PC-3 (cell line): ENCODE measurements around the gene RIOK2. TPM values are rescaled to one million over a fixed set of nuclear protein-coding genes. Genes with fewer than 3 reads are reported as not detected.

Experiments used
- ATAC-seq: fragments of 200-7000 bp; cut with Tn5 transposase; 2 replicates; pipeline ENCODE4 v1.9.1; 2020; ENCODE audit warnings: mild to moderate bottlenecking, moderate library complexity
- Bru-seq: library from RNA; stranded (reverse); fragments of 400-500 nt; gene quantifications from one replicate; lab custom pipeline; 2021; lab: Mats Ljungman, UMichigan
- BruChase-seq, 2 experiments: library from RNA; stranded (reverse); fragments of 400-500 nt; gene quantifications; one replicate each; lab custom pipeline; 2021; lab: Mats Ljungman, UMichigan
- BruUV-seq: library from RNA; stranded (reverse); fragments of 400-500 nt; replicated peaks from 2 replicates; lab custom pipeline; 2021; lab: Mats Ljungman, UMichigan
- CTCF ChIA-PET: fragments of 300-600 bp; sonication (Branson Sonifier 250); formaldehyde crosslinking; loops from one replicate; lab custom pipeline; 2022; ENCODE audit warnings: antibody characterized with exemption; lab: Charles Lee
- POLR2A ChIA-PET: fragments of 300-600 bp; sonication (Branson Sonifier 250); formaldehyde crosslinking; loops from one replicate; lab custom pipeline; 2022; ENCODE audit warnings: antibody characterized with exemption; ENCODE audit not compliant: unreplicated experiment; lab: Charles Lee
- DNase-seq: peaks from one replicate; pipeline ENCODE4 v3.0.0-alpha.2; 2015
- H2AFZ ChIP-seq: fragments of 300-600 bp; sonication (generic); 2 replicates; pipeline ENCODE4 v1.6.0; 2016; ENCODE audit warnings: antibody characterized with exemption, low read length
- H3F3A ChIP-seq: fragments of 300-600 bp; sonication (generic); one replicate; pipeline ENCODE4 v1.6.0; 2017; ENCODE audit warnings: antibody characterized with exemption, low read length, control low read depth, mild to moderate bottlenecking; ENCODE audit not compliant: unreplicated experiment
- H3K27ac ChIP-seq: fragments of 300-600 bp; sonication (generic); 2 replicates; pipeline ENCODE4 v1.5.1; 2016; ENCODE audit warnings: mild to moderate bottlenecking, low read length
- H3K27me3 ChIP-seq: fragments of 300-600 bp; sonication (generic); 2 replicates; pipeline ENCODE4 v1.6.1; 2016; ENCODE audit warnings: low read length, mixed read lengths
- H3K36me3 ChIP-seq: fragments of 300-600 bp; sonication (generic); 2 replicates; pipeline ENCODE4 v1.6.1; 2016; ENCODE audit warnings: low read depth, mixed run types, low read length, mixed read lengths
- H3K4me1 ChIP-seq: fragments of 300-600 bp; sonication (generic); 2 replicates; pipeline ENCODE4 v1.5.1; 2016; ENCODE audit warnings: low read length; ENCODE audit not compliant: insufficient read depth
- H3K4me2 ChIP-seq: fragments of 300-600 bp; sonication (generic); 2 replicates; pipeline ENCODE4 v1.6.0; 2016; ENCODE audit warnings: low read length
- H3K4me3 ChIP-seq: fragments of 300-600 bp; sonication (generic); 2 replicates; pipeline ENCODE4 v1.5.1; 2016; ENCODE audit warnings: mild to moderate bottlenecking, low read length, mixed read lengths
- H3K79me2 ChIP-seq: fragments of 300-600 bp; sonication (generic); 2 replicates; pipeline ENCODE4 v1.6.1; 2017; ENCODE audit warnings: low read length, mixed read lengths
- H3K9ac ChIP-seq: fragments of 300-600 bp; sonication (generic); 2 replicates; pipeline ENCODE4 v1.6.0; 2016; ENCODE audit warnings: mild to moderate bottlenecking, low read length
- H3K9me2 ChIP-seq: fragments of 300-600 bp; sonication (generic); replicated peaks from 2 replicates; pipeline ENCODE4 v1.6.1; 2016; ENCODE audit warnings: mixed run types, low read length, mixed read lengths
- H3K9me3 ChIP-seq: fragments of 300-600 bp; sonication (generic); 2 replicates; pipeline ENCODE4 v1.6.1; 2016; ENCODE audit warnings: low read length, mixed read lengths
- H4K20me1 ChIP-seq: fragments of 300-600 bp; sonication (generic); 2 replicates; pipeline ENCODE4 v1.6.1; 2016; ENCODE audit warnings: low read length, mixed read lengths
- CTCF ChIP-seq: fragments of 300-600 bp; sonication (generic); conservative IDR thresholded peaks from 2 replicates; pipeline ENCODE4 v1.5.1; 2017; ENCODE audit warnings: antibody characterized with exemption, low read depth, mild to moderate bottlenecking, low read length
- EZH2 ChIP-seq: fragments of 300-600 bp; sonication (generic); IDR thresholded peaks from one replicate; pipeline ENCODE4 v1.6.1; 2017; ENCODE audit warnings: antibody characterized with exemption, mild to moderate bottlenecking, low read length; ENCODE audit not compliant: unreplicated experiment
- EZH2phosphoT487 ChIP-seq: fragments of 300-600 bp; sonication (generic); IDR thresholded peaks from 2 replicates; pipeline ENCODE4 v1.6.1; 2018; ENCODE audit warnings: mild to moderate bottlenecking, antibody characterized with exemption, low read length, borderline replicate concordance
- intact Hi-C: fragments of 100-400 bp; cut with micrococcal nuclease; formaldehyde crosslinking; loops from 2 replicates; pipeline ENCODE4 v1.9.0; 2023
- long read RNA-seq: library from polyadenylated mRNA; unstranded; transcript quantifications from one replicate; pipeline ENCODE4 v2.0.0, GENCODE V29; 2021; ENCODE audit not compliant: unreplicated experiment
- total RNA-seq: library from RNA; depleted of rRNA; stranded (reverse); fragments of >200 nt; gene quantifications from 2 replicates; pipeline ENCODE4 v1.2.3, GENCODE V29; 2014; rRNA removed

The RIOK2 gene
- total RNA-seq = 16.1 and 22.3 TPM in 2 replicates
- percentile 84 among the genes with signal in this experiment for Bru-seq, nascent RNA
- BruChase-seq, experiment 1, labeled RNA remaining after a 6-hour chase = percentile 86 among the genes with signal in this experiment
- percentile 89 among the genes with signal in this experiment for BruChase-seq, experiment 2, labeled RNA remaining after a 2-hour chase
- long read RNA-seq, transcript RIOK2-201 (10 exons, 3,922 nt) = major isoform, 41 of 59 reads
- long read RNA-seq, partial matches to known transcripts = 2 of 59 reads
- long read RNA-seq, other reads (novel, unspliced or antisense) = 14 of 59 reads

GRCh38 chr5:97183100-97183929 lies at the start of gene RIOK2:
TSS of gene RIOK2 (minus strand) at chr5:97183247. CDS start at chr5:97183191, 56 bp downstream.
- ChIA-PET POLR2A (no interaction called here), CTCF (interaction anchor here (0.6 kb wide), 2 partner anchors 431 to 1588 kb away, joined by 5 to 13 read pairs; no protein-coding TSS in a partner anchor)
- H3K4me1 ChIP-seq = peaks cover 14% of the 10 kb centered on the region
- peak within 1 kb of the TSS; percentile 95 for H2AFZ ChIP-seq
- H3K27me3 ChIP-seq = no peaks in the 10 kb centered on the region
- H3K4me3 ChIP-seq = peak within 1 kb of the TSS; percentile 84
- peak within 1 kb of the TSS; percentile 88 for H3K9ac ChIP-seq
- peaks cover 37% of the 10 kb centered on the region for H3K79me2 ChIP-seq
- no peaks in the 10 kb centered on the region for H4K20me1 ChIP-seq
- peak within 1 kb of the TSS; percentile 85 for H3K27ac ChIP-seq
- intact Hi-C loops = loop anchor here (2.0 to 5.0 kb wide), 3 partner anchors 41 to 1589 kb away; partner anchors contain the start of gene RGMB
- ATAC-seq = peak; percentile 90
- peak within 1 kb of the TSS; percentile 90 for H3K4me2 ChIP-seq
- no peaks in the 10 kb centered on the region for H3K9me3 ChIP-seq
- TF ChIP-seq EZH2 = no peak
- no peak for TF ChIP-seq CTCF
- TF ChIP-seq EZH2phosphoT487 = no peak
- BruUV-seq = TSS peak; percentile 11
- no peaks in the 10 kb centered on the region for H3F3A ChIP-seq
- peaks cover 13% of the 10 kb centered on the region for H3K36me3 ChIP-seq
- no peaks in the 10 kb centered on the region for H3K9me2 ChIP-seq
- peak; percentile 95 for DNase-seq

- intact Hi-C loops = loop anchor here (1.0 to 10.0 kb wide), 6 partner anchors 14 to 1118 kb away; no protein-coding TSS in a partner anchor
- ChIA-PET CTCF (interaction anchor here (0.5 to 1.5 kb wide), 6 partner anchors 39 to 942 kb away, joined by 3 to 17 read pairs (median 4); no protein-coding TSS in a partner anchor), POLR2A (no interaction called here)
Measured at GRCh38 chr5:97231025-97231636, 48.1 kb upstream of the RIOK2 start.

More at GRCh38 chr5:97231025-97231636, 48.1 kb upstream of the RIOK2 start:
- H4K20me1 ChIP-seq = no peaks in the 10 kb centered on the region
- H3K4me2 ChIP-seq = no peak overlapping the region
- no peaks in the 10 kb centered on the region for H3K27me3 ChIP-seq
- H3K36me3 ChIP-seq = no peaks in the 10 kb centered on the region
- ATAC-seq = peak; percentile 81
- no peaks in the 10 kb centered on the region for H3K9me3 ChIP-seq
- DNase-seq = peak; percentile 79
- H2AFZ ChIP-seq = no peak overlapping the region
- no peaks in the 10 kb centered on the region for H3K79me2 ChIP-seq
- no peaks in the 10 kb centered on the region for H3F3A ChIP-seq
- BruUV-seq = no TSS peak
- no peak overlapping the region for H3K27ac ChIP-seq
- H3K9ac ChIP-seq = no peak overlapping the region
- H3K9me2 ChIP-seq = no peaks in the 10 kb centered on the region
- TF ChIP-seq EZH2phosphoT487 (no peak), CTCF (peak; percentile 92)
- H3K4me3 ChIP-seq = no peak overlapping the region
- peaks cover 6% of the 10 kb centered on the region; the same call in 1 of the 2 replicates for H3K4me1 ChIP-seq
